A673 (cell line): ENCODE data around the gene MRPL12.

Experiments
- CTCF ChIP-seq: fragments of 300-800, 200-600 bp; sonication (generic); conservative IDR thresholded peaks from 2 replicates; pipeline ENCODE4 v1.5.1; 2017; ENCODE audit warnings: low read depth, mild to moderate bottlenecking, antibody characterized with exemption, low read length, moderate library complexity, mixed read lengths
- EZH2 ChIP-seq: fragments of 200-600 bp; sonication (generic); IDR thresholded peaks from 2 replicates; pipeline ENCODE4 v1.6.1; 2017; ENCODE audit warnings: borderline replicate concordance, low read depth, mild to moderate bottlenecking, mixed read lengths, antibody characterized with exemption, low read length; ENCODE audit not compliant: poor library complexity, severe bottlenecking

- TF ChIP-seq CTCF = no peak
- TF ChIP-seq EZH2 = no peak
These were observed 30.2 kb upstream of the MRPL12 start for GRCh38 chr17:81672954-81673353.
